Muscle of leg (tissue), 16 donors: Measurements from ENCODE around the gene AMBN. TPM values are rescaled to one million over a fixed set of nuclear protein-coding genes. Genes with fewer than 3 reads are reported as not detected.

Experiments used
- DNase-seq: peaks from one replicate; pipeline ENCODE4 v3.0.0; 2013
- H3K27ac ChIP-seq: one replicate; pipeline ENCODE4 v1.5.1; 2013; ENCODE audit warnings: mild to moderate bottlenecking, low read length, control low read depth
- H3K27me3 ChIP-seq: one replicate; pipeline ENCODE4 v1.6.1; 2013; ENCODE audit warnings: low read length; ENCODE audit not compliant: control insufficient read depth, insufficient read depth
- H3K36me3 ChIP-seq: one replicate; pipeline ENCODE4 v1.6.1; 2013; ENCODE audit warnings: low read length; ENCODE audit not compliant: control insufficient read depth, insufficient read depth
- H3K4me1 ChIP-seq: one replicate; pipeline ENCODE4 v1.6.1; 2013; ENCODE audit warnings: low read length; ENCODE audit not compliant: control insufficient read depth, insufficient read depth
- H3K4me3 ChIP-seq: one replicate; pipeline ENCODE4 v1.5.1; 2013; ENCODE audit warnings: low read length, control low read depth
- H3K9me3 ChIP-seq: replicated peaks from 2 replicates; pipeline ENCODE4 v1.6.1; 2013; ENCODE audit warnings: low read depth, low read length; ENCODE audit not compliant: control insufficient read depth
- WGBS: methylation state at CpG from one replicate; pipeline ENCODE4 v1.1.5; 2013; ENCODE audit warnings: missing lambda C conversion rate; ENCODE audit not compliant: insufficient coverage; 5-methylcytosine and 5-hydroxymethylcytosine counted together
- long read RNA-seq, 11 donors: transcript quantifications; one replicate each; lab custom pipeline, GENCODE V29; 2026
- polyA plus RNA-seq, 8 donors: library from polyadenylated mRNA; unstranded; fragments of 120-200 nt; gene quantifications; one replicate each; pipeline versions ENCODE4 v1.2.1 to v1.2.3, GENCODE V29; 2013; ENCODE audit warnings: inconsistent platforms in 1 of 8, low replicate concordance in 1 of 8; ENCODE audit not compliant: insufficient read length in 8 of 8, insufficient read depth in 1 of 8
- total RNA-seq: library from RNA; stranded (reverse); fragments of 120-200 nt; gene quantifications from one replicate; pipeline ENCODE4 v1.2.4, GENCODE V29; 2013

The AMBN gene, protein sequence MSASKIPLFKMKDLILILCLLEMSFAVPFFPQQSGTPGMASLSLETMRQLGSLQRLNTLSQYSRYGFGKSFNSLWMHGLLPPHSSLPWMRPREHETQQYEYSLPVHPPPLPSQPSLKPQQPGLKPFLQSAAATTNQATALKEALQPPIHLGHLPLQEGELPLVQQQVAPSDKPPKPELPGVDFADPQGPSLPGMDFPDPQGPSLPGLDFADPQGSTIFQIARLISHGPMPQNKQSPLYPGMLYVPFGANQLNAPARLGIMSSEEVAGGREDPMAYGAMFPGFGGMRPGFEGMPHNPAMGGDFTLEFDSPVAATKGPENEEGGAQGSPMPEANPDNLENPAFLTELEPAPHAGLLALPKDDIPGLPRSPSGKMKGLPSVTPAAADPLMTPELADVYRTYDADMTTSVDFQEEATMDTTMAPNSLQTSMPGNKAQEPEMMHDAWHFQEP
- not detected for total RNA-seq
- not detected for polyA plus RNA-seq
- long read RNA-seq, donor 1: 0 reads
- long read RNA-seq, donor 2: 0 reads
- long read RNA-seq, donor 3: 0 reads
- long read RNA-seq, donor 4: 0 reads
- long read RNA-seq, donor 5: 0 reads
- long read RNA-seq, donor 6: 0 reads
- long read RNA-seq, donor 7: 0 reads
- long read RNA-seq, donor 8: 0 reads
- long read RNA-seq, donor 9: 0 reads
- long read RNA-seq, donor 10: 0 reads
- long read RNA-seq, donor 11: 0 reads

DNA sequence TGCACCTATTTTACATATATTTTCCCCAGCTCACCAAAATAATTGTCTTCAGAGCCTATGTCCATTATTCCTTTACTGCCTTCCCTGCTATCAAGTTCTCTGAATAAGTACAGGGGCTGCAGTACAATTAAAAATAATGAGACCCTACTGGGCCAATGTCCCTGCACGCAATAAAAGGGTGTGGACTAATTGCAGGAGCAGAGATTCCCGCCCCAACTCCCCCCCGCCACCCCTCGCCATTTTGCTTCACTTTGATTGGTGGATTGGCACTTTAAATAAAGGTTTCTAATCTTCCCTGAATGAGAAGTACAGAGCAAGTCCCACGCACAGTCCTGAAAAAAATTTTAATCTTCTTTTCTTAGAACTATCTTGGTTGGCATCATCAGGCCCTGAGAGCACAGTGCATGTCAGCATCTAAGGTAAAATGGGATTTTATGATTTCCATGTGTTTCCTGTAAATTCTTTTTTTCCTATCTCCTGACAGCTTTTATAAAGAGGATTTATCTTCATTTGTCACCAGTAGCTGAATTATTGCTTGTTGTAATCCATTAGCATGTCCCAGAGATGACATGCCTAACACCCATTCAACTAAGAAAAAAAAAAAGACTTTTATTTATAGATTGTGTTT is at the start of gene AMBN:
AMBN (plus strand) TSS at position 302 of the 628 bp plus-strand sequence; CDS start at position 405, 103 bp downstream.
- Histone ChIP-seq H3K9me3 (no peaks in the 10 kb centered on the region), H3K36me3 (no peaks in the 10 kb centered on the region), H3K27me3 (no peaks in the 10 kb centered on the region), H3K4me1 (no peaks in the 10 kb centered on the region), H3K27ac (no peak within 1 kb of the TSS), H3K4me3 (no peak within 1 kb of the TSS)
- DNase-seq: no peak
- no CpG with 5 or more reads among the region's 5 CpGs for WGBS

DNA sequence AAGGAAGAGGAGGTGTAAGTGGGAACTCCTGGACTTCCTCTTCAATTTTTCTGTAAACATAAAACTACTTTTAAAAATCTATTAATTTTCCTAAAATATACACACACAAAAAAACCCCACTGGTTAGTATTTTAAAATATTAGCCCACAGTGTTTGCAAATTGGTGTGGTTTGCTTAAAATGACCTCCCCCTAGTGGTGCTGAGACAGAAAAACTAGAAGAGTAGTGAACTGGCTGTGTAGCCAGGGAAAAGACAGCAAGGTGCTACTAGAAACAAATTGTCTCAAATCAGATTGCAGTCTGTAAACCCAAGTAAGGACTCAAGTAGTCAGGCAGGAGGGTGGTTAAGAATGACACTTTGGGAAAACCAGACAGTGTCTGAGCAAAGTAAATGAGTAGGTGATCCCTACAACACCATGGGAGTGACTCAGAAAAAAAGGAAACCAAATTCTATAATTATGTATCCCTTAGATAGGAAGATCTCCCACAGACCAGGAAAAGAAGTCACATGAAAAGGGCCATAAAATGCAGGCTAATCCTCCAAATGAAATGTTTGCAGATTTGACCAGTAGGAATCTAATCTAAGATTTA is 47.7 kb upstream of the AMBN start:
- Histone ChIP-seq H3K36me3 (no peaks in the 10 kb centered on the region), H3K4me1 (no peaks in the 10 kb centered on the region), H3K4me3 (no peak overlapping the region), H3K9me3 (no peaks in the 10 kb centered on the region), H3K27ac (no peak overlapping the region), H3K27me3 (no peaks in the 10 kb centered on the region)
- no peak for DNase-seq

- H3K9me3 ChIP-seq: no peaks in the 10 kb centered on the region
- H3K4me1 ChIP-seq: no peaks in the 10 kb centered on the region
- no peak overlapping the region for H3K4me3 ChIP-seq
- no peaks in the 10 kb centered on the region for H3K36me3 ChIP-seq
- WGBS: no CpG with 5 or more reads among the region's 1 CpG
- no peak for DNase-seq
- no peak overlapping the region for H3K27ac ChIP-seq
- H3K27me3 ChIP-seq: no peaks in the 10 kb centered on the region
Observed at GRCh38 chr4:70556856-70557255, 35.2 kb upstream of the AMBN start.

DNA sequence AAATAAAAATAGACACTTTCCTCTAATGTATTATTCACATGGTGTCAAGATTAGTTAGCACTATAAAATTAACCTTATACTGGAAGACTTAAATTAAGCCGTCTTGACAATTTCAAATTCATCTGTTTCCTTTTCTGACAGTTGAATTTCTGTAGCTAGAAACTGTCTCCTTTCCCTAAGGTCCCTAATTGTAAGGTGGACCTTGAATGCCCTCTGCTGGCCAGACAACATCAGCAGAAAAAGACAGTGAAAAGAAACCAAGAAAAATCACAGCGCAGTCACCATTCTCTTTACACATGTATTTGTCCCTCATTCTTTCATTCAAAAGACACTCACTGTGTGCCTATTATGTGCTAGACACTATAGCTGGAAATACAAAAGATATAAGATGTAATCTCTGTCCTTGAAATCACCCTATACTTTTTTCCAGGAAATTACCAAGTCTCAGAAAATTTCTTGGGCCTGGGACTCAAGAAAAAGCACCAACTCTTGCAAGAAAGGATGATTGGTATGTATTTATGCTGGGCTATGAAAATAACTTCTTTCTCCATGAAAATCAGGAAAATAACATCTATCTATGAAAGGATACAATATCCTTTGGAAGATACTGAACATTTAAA is 32.7 kb upstream of the AMBN start:
- Histone ChIP-seq H3K4me3 (no peak overlapping the region), H3K4me1 (no peaks in the 10 kb centered on the region), H3K36me3 (no peaks in the 10 kb centered on the region), H3K27me3 (no peaks in the 10 kb centered on the region), H3K9me3 (no peaks in the 10 kb centered on the region), H3K27ac (no peak overlapping the region)
- DNase-seq: peak; percentile 80
- WGBS: 20% methylated on average over 1 of the region's 2 CpGs

DNA sequence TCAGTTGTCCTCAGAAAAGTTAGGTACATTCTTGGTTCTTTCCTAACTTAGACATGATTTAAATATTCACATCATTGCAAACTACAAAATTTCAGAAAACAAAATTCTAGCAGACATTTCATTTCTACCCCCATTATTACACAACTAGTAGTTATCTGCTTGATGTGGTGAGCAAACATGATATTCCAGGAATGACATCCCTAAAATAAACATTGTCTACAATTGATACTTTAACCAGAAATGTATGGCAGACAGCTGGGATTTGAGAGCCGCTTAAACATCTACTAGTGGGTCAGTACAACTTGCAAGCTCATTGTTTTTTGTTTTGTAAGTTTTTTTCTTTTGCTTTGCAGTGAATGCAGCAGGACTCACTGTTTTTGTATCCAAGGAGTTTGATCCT is 32.1 kb upstream of the AMBN start:
- 80% methylated on average over 1 of the region's 1 CpG for WGBS

DNA sequence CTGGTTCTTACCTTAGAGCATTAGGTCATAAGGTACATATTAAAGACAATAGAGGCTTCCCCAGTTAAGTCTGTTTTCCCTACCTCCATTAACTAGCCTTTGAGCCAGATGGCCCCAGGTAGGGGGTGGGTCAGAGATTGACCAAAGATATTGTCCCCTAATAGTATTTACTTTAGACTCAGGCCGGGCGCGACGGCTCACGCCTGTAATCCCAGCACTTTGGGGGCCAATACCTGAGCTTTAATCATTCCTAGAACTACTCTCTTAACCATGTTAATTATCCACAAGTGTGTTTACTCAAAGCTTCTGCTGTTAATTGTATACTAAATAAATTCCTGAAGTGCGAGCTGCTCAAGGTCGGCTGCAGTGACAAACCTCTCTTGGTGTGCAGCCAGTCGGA is 28.0 kb upstream of the AMBN start:
- Histone ChIP-seq H3K4me1 (no peaks in the 10 kb centered on the region), H3K4me3 (no peak overlapping the region), H3K9me3 (no peaks in the 10 kb centered on the region), H3K27ac (no peak overlapping the region), H3K36me3 (no peaks in the 10 kb centered on the region), H3K27me3 (no peaks in the 10 kb centered on the region)
- DNase-seq: no peak
- 67% methylated on average over 1 of the region's 8 CpGs for WGBS

More for the DNA sequence above, 32.1 kb upstream of the AMBN start:
- Histone ChIP-seq H3K9me3 (no peaks in the 10 kb centered on the region), H3K4me3 (no peak overlapping the region), H3K27ac (no peak overlapping the region), H3K36me3 (no peaks in the 10 kb centered on the region), H3K4me1 (no peaks in the 10 kb centered on the region), H3K27me3 (no peaks in the 10 kb centered on the region)
- DNase-seq: no peak

DNA sequence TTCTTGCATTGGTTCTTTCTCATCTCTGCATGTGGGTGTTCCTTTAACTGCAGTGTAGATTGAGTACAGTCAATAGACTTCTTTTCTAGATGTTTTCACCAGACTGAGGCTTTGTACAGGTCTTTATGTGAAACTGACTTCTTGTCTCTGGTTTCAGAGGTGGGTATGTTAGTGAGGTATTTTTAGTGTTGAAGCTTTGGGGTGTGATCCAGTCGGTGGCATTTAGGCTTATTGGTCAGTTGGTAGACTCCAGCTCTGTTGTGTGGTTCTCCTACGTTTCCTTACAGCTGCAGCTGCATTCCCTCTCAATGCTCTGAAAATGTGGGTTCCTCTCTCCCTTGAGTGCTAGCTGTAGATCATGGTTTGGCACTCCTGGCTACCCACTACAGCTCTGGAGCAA is 21.3 kb upstream of the AMBN start:
- Histone ChIP-seq H3K27ac (no peak overlapping the region), H3K4me1 (no peaks in the 10 kb centered on the region), H3K36me3 (no peaks in the 10 kb centered on the region), H3K9me3 (no peaks in the 10 kb centered on the region), H3K4me3 (no peak overlapping the region), H3K27me3 (no peaks in the 10 kb centered on the region)
- WGBS: 80% methylated on average over 1 of the region's 2 CpGs
- DNase-seq: no peak

GRCh38 chr4:70571772-70572171 is 20.3 kb upstream of the AMBN start:
- no peak overlapping the region for H3K4me3 ChIP-seq
- no peak overlapping the region for H3K27ac ChIP-seq
- H3K36me3 ChIP-seq: no peaks in the 10 kb centered on the region
- H3K4me1 ChIP-seq: no peaks in the 10 kb centered on the region
- H3K9me3 ChIP-seq: no peaks in the 10 kb centered on the region
- DNase-seq: no peak
- WGBS: 29% methylated on average over 1 of the region's 2 CpGs
- H3K27me3 ChIP-seq: no peaks in the 10 kb centered on the region

- Histone ChIP-seq H3K4me1 (no peaks in the 10 kb centered on the region), H3K27me3 (no peaks in the 10 kb centered on the region), H3K27ac (no peak overlapping the region), H3K36me3 (no peaks in the 10 kb centered on the region), H3K4me3 (no peak overlapping the region), H3K9me3 (no peaks in the 10 kb centered on the region)
- DNase-seq: no peak
Observed at GRCh38 chr4:70575964-70576363, 16.1 kb upstream of the AMBN start.
